Measurements from ENCODE around the gene R3HDM2. TPM values are rescaled to one million over a fixed set of nuclear protein-coding genes. Genes with fewer than 3 reads are reported as not detected.
"Not testable (repeated sequence)": the region's sequence is repeated elsewhere in the genome, so short reads cannot be mapped to it uniquely, and the experiment has no call there.

The R3HDM2 gene
- total RNA-seq, 1 donor from 2014 or later, result 49.0 TPM

DNA sequence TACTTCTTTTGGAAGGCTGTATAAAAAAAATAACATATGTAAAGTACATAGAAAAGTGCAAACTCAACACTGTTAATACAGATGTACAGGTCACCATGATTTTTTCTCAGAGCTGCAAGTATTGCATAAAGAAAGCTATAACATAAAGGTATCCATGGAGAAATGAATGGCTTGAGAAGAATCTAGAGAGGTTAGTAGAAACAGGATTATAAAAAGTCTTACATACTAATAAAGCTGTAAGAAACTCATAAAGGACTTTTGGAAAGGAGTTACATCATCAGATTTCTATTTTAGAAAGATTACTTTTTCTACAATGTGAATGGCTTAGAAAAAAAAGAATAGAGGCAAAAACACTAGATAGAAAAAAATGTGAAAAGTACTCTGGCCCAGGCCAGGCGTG, 46.4 kb downstream of the R3HDM2 start:
- DNase-seq (ENCODE audit: low spot score), result no peak

DNA sequence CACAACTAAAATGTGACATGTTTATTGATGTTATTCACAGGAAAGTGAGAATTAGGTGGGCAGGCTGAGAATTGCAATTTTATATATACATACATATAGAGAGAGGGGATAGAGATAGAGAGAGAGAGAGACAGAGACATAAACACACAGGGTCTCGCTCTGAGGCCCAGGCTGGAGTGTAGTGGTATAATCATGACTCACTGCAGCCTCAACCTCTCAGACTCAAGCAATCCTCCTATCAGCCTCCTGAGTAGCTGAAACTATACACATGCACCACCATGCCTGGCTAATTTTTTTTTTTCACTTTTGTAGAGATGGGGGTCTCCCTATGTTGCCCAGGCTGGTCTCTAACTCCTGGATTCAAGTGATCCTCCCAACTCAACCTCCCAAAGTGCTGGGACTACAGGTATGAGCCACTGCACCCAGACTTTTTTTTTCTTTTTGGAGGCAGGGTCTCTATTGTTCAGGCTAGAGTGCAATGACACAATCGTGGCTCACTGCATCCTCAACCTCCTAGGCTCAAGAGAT, 49.1 kb downstream of the R3HDM2 start:
- no peak for DNase-seq (ENCODE audit: low spot score)

DNA sequence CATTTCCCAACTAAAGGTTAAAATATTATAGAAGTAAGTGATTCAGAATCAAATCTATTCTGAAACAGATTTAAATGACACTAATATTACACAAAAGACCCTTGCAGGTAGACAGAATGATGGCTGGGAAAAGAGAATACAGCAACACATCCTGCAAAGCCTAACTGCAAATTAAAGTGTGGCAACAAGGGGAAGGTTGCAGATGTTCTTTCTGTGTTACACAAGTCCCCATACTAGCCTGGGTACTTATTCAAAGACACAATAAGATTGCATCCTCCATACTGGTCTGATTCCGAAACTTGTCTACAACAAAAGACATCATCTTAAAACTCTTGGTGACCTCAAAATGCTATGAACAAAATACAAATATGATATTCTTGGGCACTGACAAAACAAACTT, 50.5 kb downstream of the R3HDM2 start:
- DNase-seq (ENCODE audit: low spot score), result no peak

- DNase-seq (ENCODE audit: low spot score), result no peak
These were observed 53.6 kb downstream of the R3HDM2 start for GRCh38 chr12:57377103-57377840.

GRCh38 chr12:57372233-57372632, 58.6 kb downstream of the R3HDM2 start:
- no peak for DNase-seq (ENCODE audit: low spot score)

GRCh38 chr12:57370696-57371095, 60.1 kb downstream of the R3HDM2 start:
- DNase-seq (ENCODE audit: low spot score), result no peak

GRCh38 chr12:57370072-57370471, 60.8 kb downstream of the R3HDM2 start:
- DNase-seq (ENCODE audit: low spot score), result no peak

DNA sequence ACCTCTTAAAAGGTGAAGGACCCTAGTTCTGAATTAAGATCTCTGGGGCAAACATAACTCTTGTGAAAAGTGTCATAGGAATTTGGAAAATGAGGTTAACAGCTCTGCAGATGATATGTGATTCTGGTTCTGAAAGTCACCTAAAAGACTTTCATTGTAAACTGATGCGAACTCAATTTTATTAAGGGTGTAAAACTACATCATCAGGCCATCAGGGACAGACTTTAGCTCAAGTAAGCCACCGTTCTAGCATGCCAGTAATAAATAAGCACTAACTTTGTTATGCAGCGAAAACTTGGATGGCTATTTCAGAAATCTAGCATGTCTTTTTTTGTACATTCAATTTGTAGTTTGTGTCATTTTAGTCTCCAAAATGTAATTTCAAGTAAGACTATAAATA, 61.6 kb downstream of the R3HDM2 start:
- no peak for DNase-seq (ENCODE audit: low spot score)

DNA sequence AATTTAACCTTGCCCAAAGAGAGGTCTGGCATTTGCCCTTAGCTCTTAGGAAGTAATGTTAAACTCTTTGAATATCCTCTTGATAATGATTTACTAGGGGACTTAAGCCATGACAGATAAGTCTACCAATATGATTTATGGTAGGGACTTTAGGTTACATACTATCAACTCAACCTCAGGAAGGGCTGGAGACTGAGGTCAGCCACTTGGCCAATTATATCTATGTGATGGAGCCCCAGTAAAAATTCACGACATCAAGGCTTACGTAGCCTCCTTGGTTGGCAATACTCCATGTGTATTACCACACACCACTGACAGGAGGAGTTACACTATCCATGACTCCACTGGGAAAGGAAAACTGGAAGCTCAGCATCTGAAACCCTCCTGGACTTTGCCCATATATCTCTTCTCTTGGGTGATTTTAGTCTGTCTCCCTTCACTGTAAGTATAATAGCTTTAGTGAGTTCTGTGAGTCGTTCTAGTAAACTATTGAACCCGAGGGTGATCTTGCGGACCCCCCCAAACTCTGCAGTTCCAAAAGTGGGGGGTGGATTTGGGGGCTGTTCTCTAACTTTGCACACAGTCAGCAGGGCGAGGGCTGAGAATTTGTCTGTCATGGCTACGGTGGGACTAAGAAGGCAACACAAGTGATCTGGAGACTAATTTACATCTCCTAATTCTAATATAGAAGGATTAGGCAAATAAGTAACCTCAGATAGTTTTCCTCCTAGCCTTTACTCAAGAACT, 62.3 kb downstream of the R3HDM2 start:
- no peak for DNase-seq (ENCODE audit: low spot score)

DNA sequence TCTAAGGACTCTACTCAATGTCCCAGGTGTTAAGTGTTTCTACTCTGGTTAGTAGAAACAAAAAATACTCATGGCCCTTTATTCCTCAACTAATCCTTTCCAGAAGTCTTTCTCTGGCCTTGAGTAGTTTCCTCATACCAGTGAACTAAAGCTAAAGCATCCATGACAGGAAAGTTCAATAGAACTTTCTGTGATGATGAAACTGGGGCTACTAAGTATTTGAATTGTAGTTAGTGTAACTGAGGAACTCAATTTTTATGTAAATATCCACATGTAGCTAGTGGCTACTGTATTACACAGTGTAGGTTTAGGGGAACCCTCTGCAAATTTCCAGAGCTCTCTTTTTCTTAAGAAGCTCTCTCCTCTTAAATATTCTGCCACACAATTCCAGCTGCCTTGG, 63.7 kb downstream of the R3HDM2 start:
- DNase-seq (ENCODE audit: low spot score), result no peak

GRCh38 chr12:57366315-57366714, 64.5 kb downstream of the R3HDM2 start:
- no peak for DNase-seq (ENCODE audit: low spot score)

DNA sequence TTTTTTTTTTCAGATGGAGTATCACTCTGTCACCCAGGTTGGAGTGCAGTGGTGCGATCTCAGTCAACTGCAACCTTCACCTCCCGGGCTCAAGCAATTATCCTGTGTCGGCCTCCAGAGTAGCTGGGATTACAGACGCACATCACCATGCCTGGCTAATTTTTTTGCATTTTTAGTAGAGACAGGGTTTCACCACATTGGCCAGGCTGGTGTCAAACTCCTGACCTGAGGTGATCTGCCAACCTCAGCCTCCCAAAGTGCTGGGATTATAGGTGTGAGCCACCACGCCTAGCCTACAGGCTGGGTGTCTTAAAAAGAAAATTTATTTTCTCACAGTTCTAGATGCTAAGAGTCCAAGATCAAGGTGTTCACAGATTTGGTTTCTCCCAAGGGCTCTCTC, 66.7 kb downstream of the R3HDM2 start:
- not testable (repeated sequence) for DNase-seq (ENCODE audit: low spot score)

GRCh38 chr12:57360468-57360867, 70.4 kb downstream of the R3HDM2 start:
- DNase-seq (ENCODE audit: low spot score), result no peak

DNA sequence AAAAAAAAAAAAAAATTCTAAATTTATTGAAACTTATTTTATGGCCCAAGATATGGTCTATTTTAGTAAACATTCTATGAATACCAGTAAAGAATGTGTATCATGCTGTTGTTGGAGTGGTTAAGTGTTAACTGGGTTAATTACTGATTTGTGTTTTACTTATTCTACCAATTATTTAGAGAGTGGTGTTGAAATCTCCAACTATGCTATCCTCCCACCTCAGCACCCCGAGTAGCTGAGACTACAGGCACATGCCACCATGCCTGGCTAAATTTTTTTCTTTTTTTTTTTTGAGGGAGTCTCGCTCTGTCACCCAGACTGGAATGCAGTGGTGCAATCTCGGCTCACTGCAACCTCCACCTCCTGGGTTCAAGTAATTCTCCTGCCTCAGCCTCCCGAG, 72.2 kb downstream of the R3HDM2 start:
- DNase-seq (ENCODE audit: low spot score), result no peak

DNA sequence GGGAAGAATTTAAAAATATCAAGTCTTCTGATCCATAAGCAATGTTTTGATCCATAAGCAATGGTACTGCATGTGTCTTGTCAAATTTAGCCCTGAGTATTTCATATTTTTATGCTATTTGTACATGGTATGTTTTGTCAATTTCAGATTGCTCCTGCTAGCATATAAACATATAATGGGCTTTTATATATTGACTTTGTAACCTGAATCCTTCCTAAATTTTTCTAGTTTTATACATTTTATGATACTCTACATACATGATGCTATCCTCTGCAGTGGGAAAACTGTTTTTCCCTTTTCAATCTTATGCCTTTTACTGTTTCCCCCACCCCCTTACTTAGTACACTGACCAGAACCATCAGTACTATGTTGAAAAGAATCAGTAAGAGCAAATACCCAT, 75.1 kb downstream of the R3HDM2 start:
- no peak for DNase-seq (ENCODE audit: low spot score)

GRCh38 chr12:57352166-57352565, 78.7 kb downstream of the R3HDM2 start:
- no peak for DNase-seq (ENCODE audit: low spot score)

- no peak for DNase-seq (ENCODE audit: low spot score)
These were observed 83.6 kb downstream of the R3HDM2 start for GRCh38 chr12:57347284-57347683.

- DNase-seq (ENCODE audit: low spot score), result no peak
These were observed 87.0 kb downstream of the R3HDM2 start for GRCh38 chr12:57343703-57344378.

DNA sequence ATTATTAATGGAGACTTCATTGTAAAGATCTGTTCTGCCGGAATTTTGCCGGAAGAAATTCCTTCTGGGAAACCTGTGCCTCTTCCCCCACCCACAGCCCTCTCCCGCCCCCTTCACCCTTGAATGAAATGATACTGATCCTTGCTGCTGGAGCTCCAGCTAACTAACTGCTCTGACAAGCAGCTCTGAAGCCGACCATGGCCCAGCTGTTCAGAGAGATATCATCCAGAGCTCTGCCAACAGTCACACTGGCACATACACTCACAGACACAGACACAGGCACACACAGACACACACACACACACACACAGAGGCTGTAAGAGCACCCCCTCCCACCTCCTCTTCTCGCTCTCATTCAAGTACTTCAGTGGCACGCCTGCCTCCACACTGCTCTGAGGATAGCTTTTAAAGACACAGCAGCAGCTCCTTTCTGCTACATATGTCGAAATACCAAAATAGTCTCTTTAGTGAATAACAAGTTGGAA, 88.6 kb downstream of the R3HDM2 start:
- DNase-seq (ENCODE audit: low spot score), result no peak

DNA sequence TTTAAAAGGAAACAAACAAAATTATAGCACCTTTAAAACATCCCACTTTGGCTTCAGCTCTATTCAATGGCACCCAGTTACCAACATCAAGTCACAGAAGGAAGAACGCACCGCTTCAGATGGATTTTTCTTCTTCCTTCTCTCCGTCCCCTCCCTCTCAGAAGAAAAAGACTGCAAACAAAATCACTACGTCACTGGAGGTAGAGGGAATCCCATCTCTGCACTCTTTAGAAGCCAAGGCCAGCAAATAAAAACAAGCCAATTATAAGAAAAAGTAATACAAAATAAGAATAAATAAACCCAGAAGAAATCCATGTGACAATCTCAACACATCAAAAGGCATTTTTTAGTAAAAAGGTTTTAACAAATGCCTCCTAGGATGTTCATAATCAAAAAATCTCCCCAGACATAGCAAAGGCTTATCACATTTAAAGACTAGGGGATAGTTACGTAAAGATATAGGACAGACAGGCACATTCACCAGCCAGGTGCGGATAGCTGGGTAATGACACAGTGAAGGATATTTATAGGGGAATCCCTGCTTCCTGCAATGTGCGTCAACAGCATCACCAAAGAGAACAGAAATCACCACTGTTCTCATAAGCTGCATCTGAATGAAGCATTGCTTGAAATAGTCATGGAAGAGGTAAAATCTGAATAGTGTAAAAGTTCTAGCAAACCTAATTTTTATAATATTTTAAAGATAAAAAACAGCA, 89.4 kb downstream of the R3HDM2 start:
- no peak for DNase-seq (ENCODE audit: low spot score)

GRCh38 chr12:57340104-57340503, 90.7 kb downstream of the R3HDM2 start:
- no peak for DNase-seq (ENCODE audit: low spot score)

All from mesenteric fat pad (tissue), 1 donor.